ENCODE measurements around the gene NT5DC4.

Gene NT5DC4

DNA sequence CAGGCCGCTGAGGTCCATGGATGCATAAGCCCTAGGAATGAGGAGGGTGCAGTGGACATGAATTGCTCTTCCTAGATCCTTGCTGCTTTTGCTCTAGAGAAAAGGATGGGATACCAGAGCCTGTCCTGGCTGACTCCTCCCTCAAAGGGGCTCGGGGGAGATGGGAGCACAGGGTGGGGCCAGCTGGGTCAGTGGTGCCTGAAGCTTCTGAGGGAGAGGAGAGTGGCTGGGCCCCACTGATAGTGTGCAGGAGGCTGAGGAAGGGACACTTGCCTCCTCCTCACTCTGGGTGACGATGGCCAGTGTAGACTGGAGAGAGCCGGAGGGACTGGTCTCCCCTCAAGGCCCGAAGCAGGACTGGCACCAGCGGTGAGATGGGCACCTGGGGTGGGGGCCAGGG is at the start of gene NT5DC4:
Gene NT5DC4 (plus strand): TSS at position 236 of the 400 bp plus-strand sequence. CDS start 60 bp downstream, at position 296.
- FAIRE-seq = no peak

DNA sequence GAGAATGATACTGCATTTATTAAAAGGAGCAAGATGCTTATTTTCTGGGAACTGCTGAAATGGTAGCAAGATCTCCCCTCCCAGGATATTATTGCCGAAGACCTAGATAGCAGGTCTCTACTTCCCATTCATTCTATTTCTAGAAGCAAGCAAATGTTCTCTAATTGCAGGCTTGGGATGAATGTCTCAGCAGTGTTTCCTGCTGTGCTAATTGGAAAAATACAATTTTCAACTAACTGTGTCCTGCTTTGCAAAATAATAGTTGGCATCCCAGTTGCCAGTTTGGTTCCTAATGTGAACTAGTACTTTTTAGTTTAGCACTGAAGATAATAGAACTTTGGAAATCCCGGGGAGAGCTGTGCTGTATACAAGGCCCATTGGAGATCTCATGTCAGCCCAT is 49.0 kb upstream of the NT5DC4 start:
- no peak for FAIRE-seq

DNA sequence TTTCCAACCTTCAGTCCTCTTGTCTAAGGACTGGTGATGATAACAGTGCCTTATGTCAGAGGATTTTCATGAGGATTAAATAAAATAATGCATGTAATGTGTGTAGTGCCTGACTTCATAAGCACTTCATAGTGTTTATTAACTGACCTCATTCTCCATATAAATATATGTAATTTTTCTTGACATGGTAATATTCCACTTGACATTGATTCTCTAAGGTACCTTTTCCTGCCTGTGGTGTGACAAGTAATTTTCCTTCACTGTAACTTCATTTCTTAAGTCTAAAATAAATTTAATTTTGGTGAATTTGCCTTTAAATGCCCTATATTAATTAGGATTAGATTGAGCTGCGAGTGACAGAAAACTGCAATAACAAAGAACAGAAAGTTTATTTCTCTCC is 47.8 kb upstream of the NT5DC4 start:
- FAIRE-seq = no peak

DNA sequence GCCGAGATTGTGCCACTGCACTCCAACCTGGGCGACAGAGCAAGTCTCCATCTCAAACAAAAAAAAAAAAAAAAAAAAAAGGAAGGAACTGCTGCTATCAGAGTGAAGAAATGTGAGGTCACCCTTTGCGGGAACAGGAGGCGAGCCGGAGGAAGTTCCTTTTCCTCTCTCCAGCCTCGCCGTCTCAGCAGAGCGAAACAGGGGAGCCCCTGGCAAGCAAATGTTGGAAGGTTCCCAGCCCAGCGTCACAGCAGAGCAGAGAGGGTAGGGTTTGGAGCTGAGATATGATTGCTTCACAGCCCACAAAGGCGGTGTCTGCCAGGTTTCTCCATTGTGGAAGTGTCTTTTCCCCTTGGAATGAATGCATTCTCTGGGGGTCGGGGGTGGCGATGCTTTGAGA is 46.6 kb upstream of the NT5DC4 start:
- no peak for FAIRE-seq

DNA sequence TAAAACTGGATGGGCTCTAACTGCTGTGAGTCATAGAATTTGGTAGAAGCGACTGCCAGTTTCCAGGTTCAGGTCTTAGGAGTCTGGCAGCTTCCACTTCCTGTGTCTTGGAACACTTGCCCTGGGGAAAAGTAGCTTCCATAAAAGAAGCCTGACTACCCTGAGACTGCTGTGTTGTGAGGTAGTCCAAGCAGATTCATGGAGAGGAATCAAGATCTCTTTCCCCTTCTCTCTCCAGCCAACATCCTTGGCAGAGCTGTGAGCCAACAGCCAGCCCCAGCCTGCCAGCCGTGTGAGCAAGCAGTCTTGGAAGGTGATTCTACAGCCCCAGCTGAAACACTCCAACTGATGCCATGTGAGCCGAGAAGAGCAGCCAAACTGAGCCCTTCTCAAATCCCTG is 41.3 kb upstream of the NT5DC4 start:
- no peak for FAIRE-seq

DNA sequence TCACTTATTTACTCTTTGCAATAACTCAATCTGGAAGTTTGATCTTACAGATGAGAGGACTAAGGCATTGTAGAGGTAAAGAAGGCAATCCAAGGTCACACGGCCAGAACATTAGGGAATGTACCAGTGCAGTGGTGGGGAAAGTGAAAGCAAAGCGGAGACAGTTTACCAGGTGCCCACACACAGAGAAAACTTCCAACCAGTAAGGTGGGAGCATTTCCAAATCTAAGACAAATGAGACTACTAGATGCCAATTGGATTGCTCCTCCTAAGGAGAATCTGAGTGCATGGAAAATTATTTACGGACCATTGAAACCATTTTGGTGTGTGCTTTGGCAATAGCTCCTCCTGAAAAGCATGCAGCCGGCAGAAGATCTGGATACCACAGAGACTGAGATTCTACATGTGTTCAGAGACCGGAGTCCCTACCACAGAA is 40.1 kb upstream of the NT5DC4 start:
- no peak for FAIRE-seq

DNA sequence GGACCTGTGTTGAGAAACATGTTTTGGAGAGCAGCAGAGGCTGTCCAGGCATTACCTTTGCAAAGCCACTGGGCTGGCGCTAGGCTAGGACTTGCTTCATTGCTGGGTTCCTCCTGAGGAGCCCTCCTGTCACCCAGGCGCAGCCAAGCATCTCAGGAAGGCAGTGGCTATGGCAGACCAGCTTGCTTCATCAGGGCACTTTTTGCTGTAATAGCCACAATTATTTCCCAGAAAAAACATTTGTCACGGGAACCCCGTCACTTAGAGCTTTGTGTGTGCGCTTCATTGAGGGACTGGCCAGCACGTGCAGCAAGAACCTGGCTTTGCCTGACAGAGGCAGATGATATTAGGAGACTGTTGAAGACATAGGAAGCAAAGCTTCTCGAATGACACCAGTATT is 38.7 kb upstream of the NT5DC4 start:
- no peak for FAIRE-seq

DNA sequence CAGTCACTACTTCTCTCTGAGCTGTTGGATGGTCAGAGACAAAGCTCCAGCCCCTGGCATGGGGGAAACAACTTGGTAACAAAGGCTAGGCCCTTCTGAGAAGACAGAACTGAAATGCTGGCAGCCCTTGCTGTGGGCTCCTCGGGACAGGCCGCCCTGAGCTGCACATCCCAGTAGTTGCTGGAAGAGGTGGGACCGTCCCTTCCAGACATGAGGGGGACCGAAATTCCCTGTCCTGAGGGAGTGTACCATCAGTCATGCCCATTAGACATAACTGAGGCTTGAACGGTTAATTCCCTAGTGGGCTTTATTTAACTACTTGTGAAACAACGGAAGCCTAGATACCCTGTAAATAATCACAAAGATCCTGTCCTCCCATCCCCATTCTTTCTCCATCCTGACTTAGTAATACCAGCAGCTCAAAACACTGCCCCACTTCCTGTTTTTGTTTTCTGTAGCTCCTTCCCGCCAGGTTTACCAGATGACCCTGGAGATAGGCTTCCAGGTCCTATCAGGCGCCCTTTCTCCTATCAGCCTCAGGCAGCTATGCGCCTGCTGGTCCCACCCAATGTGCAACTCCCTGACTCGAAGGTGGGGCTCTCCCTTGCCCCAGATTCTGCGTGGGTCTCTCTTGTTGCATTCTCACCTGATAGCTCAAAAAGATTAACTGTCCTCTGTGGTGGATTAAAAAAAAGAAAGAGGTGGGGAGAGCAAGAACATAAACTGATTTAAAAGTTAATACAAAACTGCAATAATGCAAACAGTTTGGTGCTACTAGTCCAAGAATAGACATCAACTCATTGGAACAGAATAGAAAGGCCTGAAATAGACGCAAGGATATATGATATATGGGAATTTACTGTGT is 37.0 kb upstream of the NT5DC4 start:
- FAIRE-seq = no peak

DNA sequence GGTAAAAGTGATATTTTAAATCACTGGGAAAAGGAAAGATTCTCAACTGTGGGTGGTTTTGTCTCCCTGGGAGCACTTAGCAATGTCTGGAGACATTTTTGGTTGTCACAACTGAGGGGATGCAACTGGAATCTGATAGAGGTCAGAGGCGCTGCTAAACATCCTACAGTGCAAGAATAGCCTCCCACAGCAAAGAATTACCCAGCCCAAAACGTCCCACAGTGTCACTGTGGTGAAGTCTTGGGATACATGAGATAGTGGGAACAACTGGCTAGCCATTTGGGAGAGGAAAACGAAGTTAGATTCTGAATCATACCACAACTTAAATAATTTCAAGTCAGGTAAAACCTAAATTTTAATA is 36.4 kb upstream of the NT5DC4 start:
- no peak for FAIRE-seq

DNA sequence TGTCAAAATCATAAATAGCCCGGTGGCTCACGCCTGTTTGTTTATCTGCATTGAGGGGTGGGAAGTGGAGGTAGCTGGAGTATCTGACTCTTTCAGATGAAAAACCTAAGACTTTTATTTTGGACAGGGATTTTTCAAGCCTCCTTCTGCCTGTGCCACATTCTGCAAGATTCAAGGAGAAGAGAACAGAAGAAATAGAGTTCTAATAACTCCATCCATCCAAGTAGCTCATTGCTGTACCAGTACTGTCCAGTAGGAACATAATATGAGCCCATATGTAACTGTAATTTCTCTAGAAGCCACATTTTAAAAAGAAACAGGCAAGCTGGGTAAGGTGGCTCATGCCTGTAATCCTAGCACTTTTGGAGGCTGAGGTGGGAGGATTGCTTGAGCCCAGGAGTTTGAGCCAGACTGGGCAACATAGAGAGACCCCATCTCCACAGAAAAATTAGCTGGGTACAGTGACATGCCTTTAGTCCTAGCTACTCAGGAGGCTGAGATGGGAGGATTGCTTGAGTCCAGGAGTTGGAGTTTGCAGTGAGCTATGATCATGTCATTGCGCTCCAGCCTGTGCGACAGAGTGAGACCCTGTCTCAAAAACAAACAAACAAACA is 35.4 kb upstream of the NT5DC4 start:
- no peak for FAIRE-seq

DNA sequence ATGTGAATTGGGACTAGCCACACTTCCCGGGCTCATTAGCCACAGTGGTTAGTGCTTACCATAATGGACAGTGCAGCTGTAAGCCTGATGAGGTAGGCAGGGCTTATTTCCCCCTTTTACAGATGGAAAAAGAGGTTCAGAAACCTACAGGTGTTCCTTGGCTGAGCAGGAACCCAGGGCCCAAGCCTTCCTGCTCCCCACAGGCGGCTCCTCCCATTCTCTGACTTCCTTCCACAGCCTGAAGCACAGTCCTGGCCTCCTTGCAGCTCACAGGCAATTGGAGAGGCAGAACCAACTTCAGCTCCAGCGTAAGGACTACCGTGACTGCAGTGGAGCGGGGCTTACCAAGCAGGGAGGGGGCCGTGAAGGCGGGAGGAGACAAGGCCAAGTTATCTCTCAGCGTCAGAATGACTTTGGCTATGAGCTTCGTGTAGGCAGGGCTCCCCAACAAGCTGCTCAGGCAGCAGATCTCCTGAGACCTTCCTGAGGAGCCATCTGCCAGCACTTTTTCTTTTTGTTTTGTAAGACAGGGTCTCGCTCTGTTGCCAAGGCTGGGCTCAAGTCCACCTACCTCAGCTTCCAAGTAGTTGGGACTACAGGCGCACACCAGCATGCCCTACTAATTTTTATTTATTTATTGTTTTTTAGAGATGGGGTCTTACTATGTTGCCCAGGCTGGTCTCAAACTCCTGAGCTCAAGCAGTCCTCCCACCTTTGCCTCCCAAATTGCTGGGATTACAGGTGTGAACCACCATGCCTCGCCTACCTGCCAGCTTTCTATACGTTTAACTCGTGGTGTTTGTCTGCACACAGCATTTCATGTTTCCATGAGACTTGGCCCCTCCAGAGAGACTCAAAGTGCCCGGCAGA is 34.2 kb upstream of the NT5DC4 start:
- no peak for FAIRE-seq

DNA sequence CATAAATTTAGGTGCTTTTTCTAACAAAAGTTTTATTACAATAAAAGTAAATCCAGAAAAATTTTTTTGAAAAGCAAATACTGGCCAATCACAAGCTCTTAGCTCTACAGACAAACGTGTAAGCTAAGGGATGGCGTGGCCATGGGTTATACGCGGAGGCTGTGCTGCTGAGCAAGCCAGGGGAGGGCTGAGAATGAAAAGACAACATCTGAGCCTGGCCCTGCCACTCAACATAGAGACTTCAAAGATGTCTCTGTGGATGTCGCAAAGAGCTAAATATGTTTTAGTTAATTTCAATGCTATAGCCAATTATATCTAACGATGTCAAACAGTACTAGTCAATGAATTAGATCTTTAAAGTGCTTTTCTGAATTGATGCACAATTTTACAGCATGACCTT is 33.3 kb upstream of the NT5DC4 start:
- FAIRE-seq = no peak

DNA sequence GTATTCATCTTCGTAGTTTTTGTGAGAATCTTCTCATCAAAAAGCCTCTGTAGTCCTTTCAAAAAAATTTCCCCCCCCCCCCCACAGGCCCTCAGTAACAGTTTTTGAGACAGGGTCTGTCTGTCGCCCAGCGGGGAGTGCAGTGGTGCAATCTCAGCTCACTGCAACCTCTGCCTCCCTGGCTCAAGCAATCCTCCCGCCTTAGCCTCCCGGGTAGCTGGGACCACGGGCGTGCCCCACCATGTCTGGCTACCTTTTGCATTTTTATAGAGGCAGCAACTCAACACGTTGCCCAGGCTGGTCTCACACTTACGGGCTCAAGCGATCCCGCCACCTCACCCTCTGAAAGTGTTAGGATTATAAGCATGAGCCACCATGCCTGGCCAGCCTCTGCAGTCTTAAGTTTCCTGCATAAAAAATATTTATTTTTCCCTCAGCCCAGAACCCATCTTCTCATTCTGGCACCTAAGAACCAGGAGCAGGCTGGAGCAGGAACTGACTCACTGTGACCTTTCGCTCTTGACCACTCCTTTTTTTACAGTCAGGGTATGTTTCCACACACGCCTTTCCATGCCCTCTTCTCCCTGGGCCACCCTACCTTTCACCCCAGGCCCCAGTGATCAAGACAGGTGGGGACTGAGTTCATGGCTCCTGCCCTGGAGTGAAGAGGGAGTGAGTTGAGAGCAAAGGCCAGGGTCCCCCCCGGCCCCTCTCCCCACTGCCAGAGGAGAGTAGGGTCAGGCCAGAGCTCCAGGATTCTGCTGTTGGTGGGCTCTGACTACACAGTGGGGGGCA is 32.5 kb upstream of the NT5DC4 start:
- no peak for FAIRE-seq

DNA sequence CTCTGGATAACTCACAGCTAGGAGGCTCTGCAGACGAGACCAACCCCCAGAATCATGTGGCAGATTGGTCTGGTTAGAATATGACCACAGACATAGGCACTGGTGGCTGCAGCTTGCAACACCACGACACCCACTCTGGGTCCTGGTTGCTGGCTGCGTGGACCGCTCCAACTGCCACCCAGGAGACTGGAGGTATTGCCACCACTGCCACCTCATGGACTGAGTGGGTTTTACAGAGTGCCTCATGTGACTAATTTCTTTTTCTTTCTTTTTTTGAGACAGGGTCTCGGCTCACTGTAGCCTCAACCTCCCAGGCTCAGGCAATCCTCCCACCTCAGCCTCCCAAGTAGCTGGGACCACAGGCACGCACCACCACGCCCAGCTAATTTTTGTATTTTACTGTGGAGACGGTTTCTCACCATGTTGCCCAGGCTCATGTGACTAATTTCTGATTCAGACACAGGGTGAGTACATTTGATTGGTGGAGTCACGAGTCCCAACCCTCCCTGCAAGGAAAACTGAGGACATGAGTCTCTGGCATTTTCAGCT is 29.9 kb upstream of the NT5DC4 start:
- no peak for FAIRE-seq

DNA sequence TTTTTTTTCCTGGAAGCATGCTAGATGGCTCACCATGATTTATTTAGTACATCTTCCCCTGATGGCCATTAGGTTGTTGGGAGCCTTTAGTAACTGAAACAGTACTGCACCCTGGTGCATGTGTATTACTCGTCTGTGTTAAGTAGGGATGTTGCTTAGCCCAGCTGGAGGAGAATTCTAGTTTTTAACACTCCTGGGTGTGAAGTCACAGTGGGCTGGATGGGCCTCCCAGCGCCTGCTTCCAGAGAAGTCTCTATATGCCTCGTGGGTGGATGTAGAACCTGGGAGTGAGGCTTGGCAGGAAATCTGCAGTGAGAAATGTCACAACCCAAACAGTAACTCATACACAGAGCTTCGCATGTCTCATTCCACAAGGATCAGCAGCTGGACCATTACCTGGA is 28.9 kb upstream of the NT5DC4 start:
- FAIRE-seq = no peak

DNA sequence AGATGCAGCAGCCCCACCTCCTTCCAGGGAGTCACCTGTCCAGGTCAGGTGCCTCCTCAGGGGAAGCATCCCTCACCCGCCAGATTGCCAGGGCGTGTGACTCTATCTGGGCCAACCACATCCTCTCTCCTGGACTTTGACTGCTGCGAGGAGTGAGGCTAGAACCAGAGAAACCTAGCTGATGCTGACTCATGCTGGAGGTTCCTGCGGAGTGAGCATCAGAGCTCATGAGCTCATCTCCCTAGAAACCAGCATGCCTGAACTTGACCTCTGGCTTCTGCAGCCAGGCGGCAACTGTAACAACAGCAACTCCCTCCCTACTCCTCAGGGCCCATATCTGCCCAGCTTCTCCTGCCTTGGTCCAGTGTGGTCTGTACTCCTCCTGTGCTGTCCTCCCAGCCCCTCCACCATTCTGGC is 28.3 kb upstream of the NT5DC4 start:
- no peak for FAIRE-seq

DNA sequence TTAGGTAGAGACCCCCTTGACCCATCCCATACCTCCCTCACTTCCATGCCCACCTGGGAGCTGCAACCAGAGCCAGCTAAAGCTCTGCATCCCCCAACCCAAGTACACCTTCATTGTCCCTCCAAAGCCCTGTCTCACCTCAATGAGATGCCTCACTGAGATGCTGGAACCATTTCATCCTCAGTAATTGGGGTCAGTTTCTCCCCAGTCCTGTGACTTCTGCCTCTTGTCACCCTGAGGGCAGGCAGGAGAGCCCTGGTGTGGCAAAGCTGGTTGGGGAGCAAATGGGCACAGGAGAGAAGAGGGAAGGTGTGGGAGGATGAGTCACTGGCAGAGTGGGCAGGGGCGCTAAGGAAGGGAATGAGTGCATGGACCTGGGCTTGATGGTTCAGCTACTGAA is 27.9 kb upstream of the NT5DC4 start:
- FAIRE-seq = no peak

DNA sequence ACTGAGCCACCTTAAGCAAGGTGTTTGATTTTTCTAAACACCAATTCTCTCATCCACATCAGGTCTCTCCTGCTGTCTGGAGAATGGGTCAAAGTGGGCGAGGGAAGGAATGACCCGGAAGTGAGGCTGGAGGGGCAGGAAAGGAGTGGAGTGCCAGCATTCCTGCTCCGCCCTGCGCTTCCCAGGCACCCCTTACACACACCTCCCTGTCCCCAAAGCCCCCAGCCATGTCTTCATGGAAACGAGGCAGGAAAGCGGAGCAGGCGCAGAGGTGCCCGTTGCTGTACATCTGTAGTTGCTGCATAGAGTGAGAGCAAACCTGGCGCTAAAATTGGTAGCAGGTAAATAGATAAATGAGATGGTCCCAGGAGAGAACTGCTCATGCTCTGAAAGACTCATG is 27.2 kb upstream of the NT5DC4 start:
- FAIRE-seq = no peak

DNA sequence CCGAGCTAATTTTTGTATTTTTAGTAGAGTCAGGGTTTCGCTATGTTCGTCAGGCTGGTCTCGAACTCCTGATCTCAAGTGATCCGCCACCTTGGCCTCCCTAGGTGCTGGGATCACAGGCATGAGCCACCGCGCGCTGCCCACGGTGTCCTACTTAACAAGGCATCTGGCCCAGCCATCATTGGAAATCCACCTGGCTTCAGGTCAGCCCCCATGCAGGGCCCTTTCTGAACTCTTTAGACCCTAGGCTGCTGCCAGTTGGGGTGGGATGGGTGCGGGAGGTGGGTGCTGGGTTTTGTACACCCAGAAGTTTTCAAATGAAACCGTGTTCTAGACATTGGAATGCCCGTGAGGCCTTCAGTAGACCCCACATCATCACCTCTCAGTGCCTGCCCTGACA is 26.6 kb upstream of the NT5DC4 start:
- no peak for FAIRE-seq

DNA sequence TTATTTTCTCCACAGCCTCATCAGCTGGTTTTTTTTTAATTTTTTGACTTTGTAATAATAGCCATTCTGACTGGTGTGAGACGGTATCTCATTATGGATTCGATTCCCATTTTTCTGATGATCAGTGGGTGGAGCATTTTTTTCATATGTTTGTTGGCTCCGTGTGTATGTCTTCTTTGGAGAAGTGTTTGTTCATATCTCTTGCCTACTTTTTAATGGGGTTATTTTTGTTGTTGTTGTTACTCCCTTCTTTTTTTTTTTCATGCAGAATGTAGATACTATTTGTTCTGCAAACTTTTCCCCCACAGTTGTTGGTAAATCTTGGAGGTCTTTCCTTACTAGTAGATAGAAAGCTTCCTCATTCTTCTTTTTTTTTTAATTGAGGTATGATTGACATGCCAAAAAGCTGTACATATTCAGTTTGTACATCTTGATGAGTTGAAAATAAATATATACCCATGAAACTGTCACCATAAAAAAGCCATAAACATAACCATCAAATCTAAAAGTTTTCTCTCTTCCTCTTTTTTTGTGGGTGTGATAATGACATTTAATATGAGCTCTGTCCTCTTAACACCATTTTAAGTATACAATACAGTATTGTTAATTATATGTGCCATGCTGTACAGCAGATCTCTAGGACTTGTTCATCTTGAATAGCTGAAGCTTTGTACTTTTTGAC is 21.8 kb upstream of the NT5DC4 start:
- no peak for FAIRE-seq

DNA sequence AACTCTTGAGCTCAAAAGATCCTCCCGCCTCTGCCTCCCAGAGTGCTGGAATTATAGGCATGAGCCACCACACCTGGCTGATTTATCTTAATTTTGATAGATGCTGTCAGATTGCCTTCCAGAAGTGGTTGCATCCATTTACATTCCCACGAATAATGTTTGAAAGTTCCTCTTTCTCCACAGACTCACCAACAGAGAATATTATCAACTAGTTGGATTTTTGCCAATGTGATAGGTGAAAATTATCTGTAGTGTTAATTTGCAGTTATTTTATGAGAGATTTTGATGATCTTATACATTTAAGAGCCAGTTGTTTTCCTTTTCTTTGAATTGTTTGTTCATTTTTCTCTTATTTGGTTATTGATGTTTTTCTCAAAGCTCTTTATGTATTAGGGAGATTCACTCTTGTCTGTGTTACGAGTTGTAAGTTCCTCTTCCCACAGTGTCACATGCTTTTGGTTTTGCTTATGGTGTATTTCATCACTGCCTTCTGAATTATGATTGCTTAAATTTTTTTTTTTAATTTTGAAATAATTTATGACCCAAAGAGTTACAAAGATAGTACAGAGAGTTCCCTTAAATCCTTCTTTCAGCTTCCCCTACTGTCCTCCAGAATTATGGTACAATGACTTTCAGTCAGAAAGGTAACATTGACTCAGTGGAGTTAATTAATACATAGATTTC is 20.7 kb upstream of the NT5DC4 start:
- no peak for FAIRE-seq

Data from G401.6 (cell line).